IPS DF 6.9 (cell line): Measurements from ENCODE around the gene SLC22A5.

Experiments
- DNase-seq: peaks from one replicate; pipeline ENCODE4 v3.0.0-alpha.2; 2013; ENCODE audit warnings: low read depth, low spot score
- H3K27ac ChIP-seq: one replicate; pipeline ENCODE4 v1.5.1; 2013; ENCODE audit warnings: low read length, control low read depth
- H3K27me3 ChIP-seq: 2 replicates; pipeline ENCODE4 v1.6.1; 2013; ENCODE audit warnings: mild to moderate bottlenecking, low read length; ENCODE audit not compliant: control insufficient read depth, insufficient read depth
- H3K36me3 ChIP-seq: 2 replicates; pipeline ENCODE4 v1.6.1; 2013; ENCODE audit warnings: low read length; ENCODE audit not compliant: control insufficient read depth, insufficient read depth
- H3K4me1 ChIP-seq: 2 replicates; pipeline ENCODE4 v1.6.1; 2013; ENCODE audit warnings: low read length; ENCODE audit not compliant: control insufficient read depth, insufficient read depth
- H3K4me3 ChIP-seq: 2 replicates; pipeline ENCODE4 v1.5.1; 2013; ENCODE audit warnings: mild to moderate bottlenecking, low read length
- H3K9me3 ChIP-seq: 2 replicates; pipeline ENCODE4 v1.6.1; 2013; ENCODE audit warnings: low read length, inconsistent platforms; ENCODE audit not compliant: control insufficient read depth, insufficient read depth
- WGBS: extraction: QIAGEN DNeasy Blood & Tissue Kit; methylation state at CpG from one replicate; pipeline ENCODE4 v1.1.7; 2013; ENCODE audit warnings: mixed read lengths, missing lambda C conversion rate; ENCODE audit not compliant: insufficient read length, insufficient coverage; 5-methylcytosine and 5-hydroxymethylcytosine counted together

The SLC22A5 gene

DNA sequence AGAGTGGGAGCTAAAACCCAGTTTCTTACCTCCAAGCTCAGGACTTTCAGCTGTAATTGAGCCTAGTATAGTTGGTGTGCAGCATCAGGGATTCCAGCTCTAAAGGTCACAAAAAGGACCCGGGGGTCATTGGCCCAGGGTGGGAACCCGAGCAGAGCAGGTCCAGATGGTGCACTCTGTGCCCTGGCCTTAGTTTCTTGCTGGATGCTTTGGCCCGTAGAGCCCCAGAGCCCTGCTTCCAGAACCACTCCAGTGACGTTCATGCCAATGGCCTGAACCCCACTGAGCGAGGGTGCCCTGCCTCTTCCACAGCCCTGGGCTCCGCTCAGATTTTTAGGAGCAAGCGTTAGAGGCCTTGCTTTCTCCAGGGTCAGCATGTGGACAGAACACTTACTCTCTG, 8.2 kb downstream of the SLC22A5 start:
- Histone ChIP-seq H3K4me3 (no peak overlapping the region), H3K27ac (no peak overlapping the region), H3K9me3 (no peaks in the 10 kb centered on the region), H3K36me3 (no peaks in the 10 kb centered on the region), H3K27me3 (no peaks in the 10 kb centered on the region), H3K4me1 (no peaks in the 10 kb centered on the region)
- no peak for DNase-seq
- no CpG with 5 or more reads among the region's 7 CpGs for WGBS

- H3K9me3 ChIP-seq = no peaks in the 10 kb centered on the region
- H3K36me3 ChIP-seq = no peaks in the 10 kb centered on the region
- no peak overlapping the region for H3K4me3 ChIP-seq
- no CpG with 5 or more reads among the region's 3 CpGs for WGBS
- H3K27me3 ChIP-seq = no peaks in the 10 kb centered on the region
- DNase-seq = no peak
- no peak overlapping the region for H3K27ac ChIP-seq
- H3K4me1 ChIP-seq = no peaks in the 10 kb centered on the region
Measured at GRCh38 chr5:132378580-132378979, 9.1 kb downstream of the SLC22A5 start.

- no CpG with 5 or more reads among the region's 6 CpGs for WGBS
- Histone ChIP-seq H3K36me3 (no peaks in the 10 kb centered on the region), H3K4me3 (no peak overlapping the region), H3K4me1 (no peaks in the 10 kb centered on the region), H3K27me3 (no peaks in the 10 kb centered on the region), H3K27ac (no peak overlapping the region), H3K9me3 (no peaks in the 10 kb centered on the region)
- DNase-seq = no peak
Measured at GRCh38 chr5:132380047-132380446, 10.5 kb downstream of the SLC22A5 start.

DNA sequence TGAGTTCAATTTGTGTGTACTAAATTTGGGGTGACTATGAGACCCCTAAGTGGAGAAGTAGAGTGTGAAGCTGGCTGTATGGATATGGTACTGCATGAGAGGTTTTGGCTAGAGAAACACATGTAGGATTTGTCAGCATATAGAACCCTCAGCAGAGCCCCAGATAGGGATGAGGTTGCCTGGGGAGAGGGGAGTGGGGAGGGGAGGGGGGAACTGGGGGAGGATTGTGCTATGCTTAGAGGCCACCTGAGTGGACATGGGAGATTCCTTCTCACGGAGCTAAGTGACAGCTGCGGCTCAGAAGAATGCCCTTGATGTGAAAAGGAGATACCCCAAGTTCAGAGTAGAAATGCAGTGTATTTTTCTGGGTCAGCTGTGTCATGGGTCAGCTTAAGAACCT, 11.2 kb downstream of the SLC22A5 start:
- Histone ChIP-seq H3K4me1 (no peaks in the 10 kb centered on the region), H3K9me3 (no peaks in the 10 kb centered on the region), H3K27me3 (no peaks in the 10 kb centered on the region), H3K27ac (no peak overlapping the region), H3K36me3 (no peaks in the 10 kb centered on the region), H3K4me3 (no peak overlapping the region)
- no CpG with 5 or more reads among the region's 2 CpGs for WGBS
- no peak for DNase-seq

DNA sequence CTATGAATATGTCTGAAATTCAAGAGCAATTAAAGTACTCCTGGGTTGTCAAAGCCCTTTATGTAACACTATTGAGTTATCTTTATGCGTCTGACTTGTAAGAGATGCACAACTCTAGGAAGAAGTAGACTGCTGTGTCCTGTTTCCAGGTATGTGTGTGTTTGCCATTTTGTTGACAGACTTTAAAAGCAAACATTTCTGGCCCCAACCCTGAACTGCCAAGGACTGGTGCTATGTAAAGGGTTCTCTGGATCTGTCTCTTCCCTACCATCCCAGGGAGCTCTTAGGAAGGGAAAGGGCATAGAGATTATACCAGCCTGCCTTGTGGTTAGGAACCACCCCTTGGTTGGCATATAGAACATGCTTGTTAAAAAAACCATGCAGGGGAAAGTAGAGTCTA, 12.1 kb downstream of the SLC22A5 start:
- Histone ChIP-seq H3K4me3 (no peak overlapping the region), H3K4me1 (no peaks in the 10 kb centered on the region), H3K9me3 (no peaks in the 10 kb centered on the region), H3K27ac (no peak overlapping the region), H3K36me3 (no peaks in the 10 kb centered on the region), H3K27me3 (no peaks in the 10 kb centered on the region)
- no CpG with 5 or more reads among the region's 1 CpG for WGBS
- DNase-seq = no peak

GRCh38 chr5:132383261-132383660, 13.8 kb downstream of the SLC22A5 start:
- WGBS = no CpG with 5 or more reads among the region's 1 CpG
- no peaks in the 10 kb centered on the region; the same call in 1 of the 2 replicates for H3K4me1 ChIP-seq
- H3K27me3 ChIP-seq = no peaks in the 10 kb centered on the region
- DNase-seq = no peak
- no peaks in the 10 kb centered on the region for H3K36me3 ChIP-seq
- no peaks in the 10 kb centered on the region for H3K9me3 ChIP-seq
- no peak overlapping the region for H3K4me3 ChIP-seq
- no peak overlapping the region for H3K27ac ChIP-seq

DNA sequence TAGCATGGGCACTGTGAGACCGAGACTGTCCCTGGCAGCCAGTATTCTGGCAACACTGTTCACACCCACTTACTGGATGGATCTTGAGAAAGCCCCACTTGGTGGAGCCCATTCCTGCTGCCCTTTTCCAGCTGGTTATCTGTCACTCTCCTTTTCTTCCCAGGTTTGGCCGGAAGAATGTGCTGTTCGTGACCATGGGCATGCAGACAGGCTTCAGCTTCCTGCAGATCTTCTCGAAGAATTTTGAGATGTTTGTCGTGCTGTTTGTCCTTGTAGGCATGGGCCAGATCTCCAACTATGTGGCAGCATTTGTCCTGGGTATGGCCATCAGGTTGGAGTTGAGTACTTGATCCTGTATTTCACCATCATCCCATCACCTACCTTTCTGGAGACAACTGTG, 14.5 kb downstream of the SLC22A5 start:
- Histone ChIP-seq H3K4me1 (no peaks in the 10 kb centered on the region; the same call in 1 of the 2 replicates), H3K27ac (no peak overlapping the region), H3K27me3 (no peaks in the 10 kb centered on the region), H3K36me3 (no peaks in the 10 kb centered on the region), H3K4me3 (no peak overlapping the region), H3K9me3 (no peaks in the 10 kb centered on the region)
- DNase-seq = no peak
- no CpG with 5 or more reads among the region's 5 CpGs for WGBS

DNA sequence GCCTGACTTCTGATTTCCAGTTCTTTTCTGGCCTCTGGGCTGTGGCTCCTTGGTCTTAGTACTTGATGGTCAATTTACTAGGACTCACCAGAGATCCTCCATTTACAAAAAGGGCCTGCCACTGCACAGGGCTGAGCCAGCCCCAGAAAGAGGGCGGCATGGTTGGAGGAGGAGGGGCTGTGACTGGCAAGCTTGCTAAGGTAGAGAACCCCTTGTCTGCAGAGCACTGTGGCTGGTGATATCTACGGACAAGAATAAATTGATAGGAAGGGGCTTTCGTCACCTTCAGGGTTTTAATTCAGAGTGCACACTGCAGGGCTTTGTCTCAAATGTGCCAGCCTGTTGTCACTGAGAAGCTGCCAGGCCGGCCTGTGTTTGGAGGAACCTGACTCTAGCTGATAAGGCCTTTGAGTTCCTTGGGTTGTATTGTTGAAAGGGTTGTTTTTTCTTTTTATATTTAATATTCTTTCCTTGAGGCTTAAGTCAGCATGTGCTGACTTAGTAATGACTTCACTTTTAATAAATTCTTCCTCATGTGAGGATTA, 15.1 kb downstream of the SLC22A5 start:
- no peaks in the 10 kb centered on the region for H3K27me3 ChIP-seq
- H3K4me3 ChIP-seq = no peak overlapping the region
- no peaks in the 10 kb centered on the region for H3K9me3 ChIP-seq
- no peak for DNase-seq
- WGBS = no CpG with 5 or more reads among the region's 4 CpGs
- no peaks in the 10 kb centered on the region; the same call in 1 of the 2 replicates for H3K4me1 ChIP-seq
- no peak overlapping the region for H3K27ac ChIP-seq
- H3K36me3 ChIP-seq = no peaks in the 10 kb centered on the region

DNA sequence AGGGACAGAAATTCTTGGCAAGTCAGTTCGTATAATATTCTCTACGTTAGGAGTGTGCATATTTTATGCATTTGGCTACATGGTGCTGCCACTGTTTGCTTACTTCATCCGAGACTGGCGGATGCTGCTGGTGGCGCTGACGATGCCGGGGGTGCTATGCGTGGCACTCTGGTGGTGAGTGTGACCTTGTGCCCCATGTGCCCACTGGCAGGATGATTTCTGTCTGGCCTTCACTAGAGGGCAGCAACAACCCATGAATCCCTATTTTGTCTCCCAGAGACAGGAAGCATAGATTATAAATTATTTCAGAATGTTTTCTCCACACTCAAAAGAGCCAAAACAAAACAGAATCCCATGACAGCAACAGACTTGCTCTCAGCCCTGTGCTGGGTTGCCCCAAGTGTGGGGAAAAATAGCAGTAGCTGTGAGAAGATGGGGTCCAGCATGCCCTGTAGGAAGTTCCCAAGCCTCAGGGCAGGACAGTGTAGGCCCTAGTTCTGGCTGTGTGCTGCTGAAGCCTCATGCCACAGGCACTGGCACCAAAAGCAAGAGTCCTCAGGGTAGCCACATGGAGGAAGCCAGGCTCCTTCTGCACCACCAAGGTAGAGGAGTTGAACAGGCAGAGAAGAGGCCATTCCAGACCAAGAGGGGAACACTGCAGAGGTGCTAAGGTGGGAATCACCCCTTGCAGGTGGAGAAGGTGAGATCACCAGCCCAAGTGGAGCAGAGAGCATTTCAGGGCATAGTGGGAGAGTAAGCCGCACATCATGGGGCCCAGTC, 16.0 kb downstream of the SLC22A5 start:
- Histone ChIP-seq H3K4me1 (no peaks in the 10 kb centered on the region; the same call in 1 of the 2 replicates), H3K27ac (no peak overlapping the region), H3K9me3 (no peaks in the 10 kb centered on the region), H3K36me3 (no peaks in the 10 kb centered on the region), H3K27me3 (no peaks in the 10 kb centered on the region), H3K4me3 (no peak overlapping the region)
- DNase-seq = no peak
- WGBS = no CpG with 5 or more reads among the region's 9 CpGs

- no CpG with 5 or more reads among the region's 10 CpGs for WGBS
- H3K27ac ChIP-seq = no peak overlapping the region
- no peaks in the 10 kb centered on the region for H3K9me3 ChIP-seq
- DNase-seq = no peak
- H3K4me3 ChIP-seq = no peak overlapping the region
- H3K4me1 ChIP-seq = no peaks in the 10 kb centered on the region; the same call in 1 of the 2 replicates
- H3K36me3 ChIP-seq = no peaks in the 10 kb centered on the region
- H3K27me3 ChIP-seq = no peaks in the 10 kb centered on the region
Measured at GRCh38 chr5:132386644-132387286, 17.3 kb downstream of the SLC22A5 start.
